ENCODE data around the gene LAMA3.

Gene LAMA3

DNA sequence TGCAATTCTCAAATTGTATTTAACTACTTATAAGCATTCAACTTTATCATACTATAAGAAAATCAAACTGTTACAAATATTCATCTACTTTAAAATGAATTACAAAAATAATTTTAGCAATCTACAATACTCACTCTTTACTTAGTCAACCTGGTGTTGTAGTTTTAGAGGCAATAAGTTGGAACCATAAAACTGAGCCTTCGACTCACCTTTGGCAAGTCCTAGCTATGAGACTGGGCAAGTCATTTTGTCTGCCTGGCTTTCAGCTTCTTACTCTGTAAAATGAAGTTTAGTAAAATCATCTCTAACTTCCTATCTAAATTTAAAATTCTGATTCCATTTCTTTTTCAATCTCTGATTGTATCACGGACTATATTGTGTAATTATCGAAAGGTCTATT lies 161.0 kb downstream of the LAMA3 start:
- Histone ChIP-seq H3K9ac (ENCODE audit: low read length) (no peak overlapping the region), H3K27ac (ENCODE audit: low read length) (no peak overlapping the region), H3K4me1 (ENCODE audit: control insufficient read depth, low read depth, low read length) (peaks cover 8% of the 10 kb centered on the region), H3K9me3 (ENCODE audit: control insufficient read depth, low read depth, low read length) (no peaks in the 10 kb centered on the region), H3K36me3 (ENCODE audit: control insufficient read depth, low read depth, low read length) (no peaks in the 10 kb centered on the region), H3K27me3 (ENCODE audit: control insufficient read depth, insufficient read depth, low read length) (no peaks in the 10 kb centered on the region), H3K4me3 (ENCODE audit: low read length) (no peak overlapping the region)

DNA sequence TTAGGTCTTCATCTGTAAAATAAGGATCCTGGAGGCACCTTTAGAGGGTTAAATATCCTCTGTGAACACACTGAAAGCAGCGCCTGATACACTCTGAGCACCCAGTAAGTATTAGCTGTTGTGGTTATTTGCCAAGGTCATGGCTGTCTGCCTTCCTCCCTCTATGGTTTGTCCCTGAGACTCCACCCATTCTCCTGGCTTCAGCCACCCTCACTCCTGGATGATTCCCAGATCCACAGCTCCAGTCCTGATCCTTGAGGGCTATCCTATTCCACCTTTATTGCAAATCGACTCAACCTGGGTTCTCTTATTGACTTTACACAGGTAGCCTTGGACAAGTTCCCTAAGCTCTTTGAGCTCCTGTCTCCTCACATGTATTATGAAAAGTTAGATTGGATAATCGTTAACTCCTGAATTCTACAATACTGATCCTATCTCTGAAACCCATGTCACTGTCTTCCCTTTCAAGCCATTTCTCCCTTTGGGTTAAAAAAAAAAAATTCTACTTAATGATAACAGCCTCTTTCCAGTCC lies 162.3 kb downstream of the LAMA3 start:
- Histone ChIP-seq H3K9me3 (ENCODE audit: control insufficient read depth, low read depth, low read length) (no peaks in the 10 kb centered on the region), H3K27ac (ENCODE audit: low read length) (no peak overlapping the region), H3K9ac (ENCODE audit: low read length) (no peak overlapping the region), H3K4me3 (ENCODE audit: low read length) (no peak overlapping the region), H3K4me1 (ENCODE audit: control insufficient read depth, low read depth, low read length) (peaks cover 7% of the 10 kb centered on the region), H3K27me3 (ENCODE audit: control insufficient read depth, insufficient read depth, low read length) (no peaks in the 10 kb centered on the region), H3K36me3 (ENCODE audit: control insufficient read depth, low read depth, low read length) (no peaks in the 10 kb centered on the region)

GRCh38 chr18:23852236-23853045 lies 163.2 kb downstream of the LAMA3 start:
- Histone ChIP-seq H3K36me3 (ENCODE audit: control insufficient read depth, low read depth, low read length) (no peaks in the 10 kb centered on the region), H3K27ac (ENCODE audit: low read length) (no peak overlapping the region), H3K4me1 (ENCODE audit: control insufficient read depth, low read depth, low read length) (peaks cover 7% of the 10 kb centered on the region), H3K9ac (ENCODE audit: low read length) (no peak overlapping the region), H3K9me3 (ENCODE audit: control insufficient read depth, low read depth, low read length) (no peaks in the 10 kb centered on the region), H3K27me3 (ENCODE audit: control insufficient read depth, insufficient read depth, low read length) (no peaks in the 10 kb centered on the region), H3K4me3 (ENCODE audit: low read length) (no peak overlapping the region)

DNA sequence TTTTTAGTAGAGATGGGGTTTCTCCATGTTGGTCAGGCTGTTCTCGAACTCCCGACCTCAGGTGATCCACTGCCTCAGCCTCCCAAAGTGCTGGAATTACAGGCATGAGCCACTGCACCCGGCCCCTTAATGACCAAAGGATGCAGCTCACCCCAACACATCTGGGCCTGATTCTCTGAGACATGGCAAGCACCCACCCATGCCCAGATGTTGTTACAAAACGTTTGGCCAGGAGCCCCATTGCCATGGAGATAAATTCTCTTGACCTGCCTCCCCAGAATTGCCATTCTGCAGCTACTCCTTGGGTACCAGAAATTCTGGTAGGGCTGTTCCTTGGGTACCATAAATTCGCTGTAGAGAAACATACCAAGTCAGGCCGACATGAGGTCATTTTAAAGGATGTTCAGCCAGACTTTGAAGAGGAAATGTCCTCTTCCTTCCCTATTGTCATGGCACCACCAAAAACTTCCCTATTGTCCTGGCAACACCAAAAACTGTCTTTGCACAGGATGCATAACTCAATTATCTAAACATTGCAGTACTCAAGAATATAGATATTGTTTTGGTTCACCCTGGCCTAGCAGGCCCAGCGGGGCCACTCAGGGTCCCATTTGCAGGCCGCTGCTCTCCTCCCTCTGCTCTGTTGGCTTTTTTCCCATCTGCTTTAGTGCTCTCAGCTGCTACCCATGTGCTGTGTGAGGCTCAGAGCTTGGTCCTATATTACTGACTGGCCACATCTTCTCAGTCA lies 164.4 kb downstream of the LAMA3 start:
- Histone ChIP-seq H3K4me1 (ENCODE audit: control insufficient read depth, low read depth, low read length) (peaks cover 7% of the 10 kb centered on the region), H3K9ac (ENCODE audit: low read length) (no peak overlapping the region), H3K36me3 (ENCODE audit: control insufficient read depth, low read depth, low read length) (no peaks in the 10 kb centered on the region), H3K4me3 (ENCODE audit: low read length) (no peak overlapping the region), H3K27me3 (ENCODE audit: control insufficient read depth, insufficient read depth, low read length) (no peaks in the 10 kb centered on the region), H3K27ac (ENCODE audit: low read length) (no peak overlapping the region), H3K9me3 (ENCODE audit: control insufficient read depth, low read depth, low read length) (no peaks in the 10 kb centered on the region)

DNA sequence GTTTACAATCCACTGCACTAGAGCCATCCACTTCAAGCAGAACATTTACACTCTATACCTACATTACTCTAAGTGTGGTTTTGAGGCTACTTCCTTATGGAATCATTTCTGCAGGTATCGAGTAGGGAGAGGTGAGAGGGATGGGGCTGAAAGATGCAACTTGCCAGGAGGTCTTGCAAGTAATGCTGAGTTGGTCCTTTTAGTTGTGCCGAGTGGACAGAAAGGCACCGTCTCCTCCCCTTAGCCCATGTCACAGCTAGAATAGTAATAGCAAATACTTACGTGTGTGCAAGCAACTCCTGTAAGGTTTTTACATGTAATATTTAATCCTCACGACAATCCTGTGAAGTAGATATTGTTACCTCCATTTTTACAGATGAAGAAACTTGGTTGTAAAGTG lies 166.5 kb downstream of the LAMA3 start:
- Histone ChIP-seq H3K9ac (ENCODE audit: low read length) (no peak overlapping the region), H3K27ac (ENCODE audit: low read length) (no peak overlapping the region), H3K4me1 (ENCODE audit: control insufficient read depth, low read depth, low read length) (no peaks in the 10 kb centered on the region), H3K4me3 (ENCODE audit: low read length) (no peak overlapping the region), H3K9me3 (ENCODE audit: control insufficient read depth, low read depth, low read length) (no peaks in the 10 kb centered on the region), H3K36me3 (ENCODE audit: control insufficient read depth, low read depth, low read length) (no peaks in the 10 kb centered on the region), H3K27me3 (ENCODE audit: control insufficient read depth, insufficient read depth, low read length) (no peaks in the 10 kb centered on the region)

DNA sequence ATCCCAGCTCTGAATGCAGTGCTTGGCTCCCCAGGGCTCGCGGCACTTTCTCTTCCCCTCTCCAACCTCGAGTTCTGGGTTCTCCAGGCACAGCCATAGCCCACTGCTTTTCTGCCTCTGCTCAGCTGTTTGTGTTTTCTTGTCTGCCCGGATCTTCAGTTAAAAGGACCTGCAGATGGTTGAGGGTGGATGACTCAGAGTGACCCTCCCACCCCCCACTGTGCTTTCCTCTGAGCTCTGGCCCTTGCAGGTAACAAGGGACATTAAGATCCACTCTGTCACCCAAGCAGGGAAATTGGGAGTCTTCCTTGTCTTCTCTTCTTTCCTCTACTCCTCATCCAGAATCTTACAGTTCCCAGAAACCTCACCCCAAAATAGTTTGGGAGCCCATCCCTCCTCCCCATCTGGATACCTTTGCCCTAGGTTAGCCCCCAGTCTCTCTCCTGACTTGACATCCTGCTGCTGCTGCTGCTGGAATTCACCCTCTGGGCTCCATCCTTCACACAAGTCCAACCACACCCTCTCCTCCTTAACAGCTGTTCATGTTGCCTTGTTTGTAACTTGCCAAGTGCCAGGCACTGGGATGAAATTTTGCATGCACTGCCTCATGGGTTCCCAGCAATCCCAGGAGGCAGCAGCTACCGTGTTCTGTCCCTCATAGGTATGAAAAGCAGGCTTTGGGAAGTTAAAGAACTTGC lies 167.4 kb downstream of the LAMA3 start:
- Histone ChIP-seq H3K4me3 (ENCODE audit: low read length) (no peak overlapping the region), H3K36me3 (ENCODE audit: control insufficient read depth, low read depth, low read length) (no peaks in the 10 kb centered on the region), H3K27me3 (ENCODE audit: control insufficient read depth, insufficient read depth, low read length) (no peaks in the 10 kb centered on the region), H3K9me3 (ENCODE audit: control insufficient read depth, low read depth, low read length) (no peaks in the 10 kb centered on the region), H3K4me1 (ENCODE audit: control insufficient read depth, low read depth, low read length) (peaks cover 4% of the 10 kb centered on the region), H3K27ac (ENCODE audit: low read length) (no peak overlapping the region), H3K9ac (ENCODE audit: low read length) (no peak overlapping the region)

DNA sequence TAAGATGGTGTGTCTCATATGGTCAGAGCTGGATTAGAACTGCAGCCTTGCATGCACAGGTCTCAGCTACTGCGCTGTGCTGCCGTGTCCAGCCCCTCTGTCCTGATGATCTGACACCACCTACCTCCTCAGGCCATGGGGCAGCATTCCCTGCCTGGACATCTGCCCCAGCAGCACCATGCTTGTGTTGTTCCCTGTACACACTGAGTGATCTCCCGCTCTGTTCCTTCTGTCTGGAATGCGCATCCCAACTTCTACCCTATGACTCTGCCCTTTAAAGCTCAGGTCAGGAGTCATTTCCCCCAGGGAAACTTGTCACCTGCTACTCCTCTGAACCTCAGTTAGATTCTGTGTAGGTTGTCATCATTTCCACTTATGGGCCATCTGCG lies 167.9 kb downstream of the LAMA3 start:
- H3K9ac ChIP-seq (ENCODE audit: low read length): no peak overlapping the region
- H3K4me1 ChIP-seq (ENCODE audit: control insufficient read depth, low read depth, low read length): peaks cover 10% of the 10 kb centered on the region
- no peaks in the 10 kb centered on the region for H3K9me3 ChIP-seq (ENCODE audit: control insufficient read depth, low read depth, low read length)
- no peaks in the 10 kb centered on the region for H3K27me3 ChIP-seq (ENCODE audit: control insufficient read depth, insufficient read depth, low read length)
- no peak overlapping the region for H3K27ac ChIP-seq (ENCODE audit: low read length)
- no peaks in the 10 kb centered on the region for H3K36me3 ChIP-seq (ENCODE audit: control insufficient read depth, low read depth, low read length)
- no peak overlapping the region for H3K4me3 ChIP-seq (ENCODE audit: low read length)

DNA sequence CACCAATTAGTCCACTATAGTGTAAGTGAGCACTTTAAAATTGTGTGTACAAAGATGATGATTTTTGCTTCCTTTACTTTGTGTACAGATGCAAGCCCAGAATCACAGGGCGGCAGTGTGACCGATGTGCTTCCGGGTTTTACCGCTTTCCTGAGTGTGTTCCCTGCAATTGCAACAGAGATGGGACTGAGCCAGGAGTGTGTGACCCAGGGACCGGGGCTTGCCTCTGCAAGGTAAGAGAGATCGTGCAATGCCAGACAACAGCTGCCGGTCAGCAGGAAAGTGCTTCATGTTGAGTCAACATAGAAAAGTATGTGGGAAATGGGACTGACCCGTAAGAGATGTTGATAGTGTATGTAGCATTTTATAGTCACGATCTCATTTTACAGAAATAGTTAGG lies 168.5 kb downstream of the LAMA3 start:
- Histone ChIP-seq H3K36me3 (ENCODE audit: control insufficient read depth, low read depth, low read length) (no peaks in the 10 kb centered on the region), H3K27ac (ENCODE audit: low read length) (no peak overlapping the region), H3K9me3 (ENCODE audit: control insufficient read depth, low read depth, low read length) (no peaks in the 10 kb centered on the region), H3K4me1 (ENCODE audit: control insufficient read depth, low read depth, low read length) (peaks cover 16% of the 10 kb centered on the region), H3K4me3 (ENCODE audit: low read length) (no peak overlapping the region), H3K9ac (ENCODE audit: low read length) (no peak overlapping the region), H3K27me3 (ENCODE audit: control insufficient read depth, insufficient read depth, low read length) (no peaks in the 10 kb centered on the region)

DNA sequence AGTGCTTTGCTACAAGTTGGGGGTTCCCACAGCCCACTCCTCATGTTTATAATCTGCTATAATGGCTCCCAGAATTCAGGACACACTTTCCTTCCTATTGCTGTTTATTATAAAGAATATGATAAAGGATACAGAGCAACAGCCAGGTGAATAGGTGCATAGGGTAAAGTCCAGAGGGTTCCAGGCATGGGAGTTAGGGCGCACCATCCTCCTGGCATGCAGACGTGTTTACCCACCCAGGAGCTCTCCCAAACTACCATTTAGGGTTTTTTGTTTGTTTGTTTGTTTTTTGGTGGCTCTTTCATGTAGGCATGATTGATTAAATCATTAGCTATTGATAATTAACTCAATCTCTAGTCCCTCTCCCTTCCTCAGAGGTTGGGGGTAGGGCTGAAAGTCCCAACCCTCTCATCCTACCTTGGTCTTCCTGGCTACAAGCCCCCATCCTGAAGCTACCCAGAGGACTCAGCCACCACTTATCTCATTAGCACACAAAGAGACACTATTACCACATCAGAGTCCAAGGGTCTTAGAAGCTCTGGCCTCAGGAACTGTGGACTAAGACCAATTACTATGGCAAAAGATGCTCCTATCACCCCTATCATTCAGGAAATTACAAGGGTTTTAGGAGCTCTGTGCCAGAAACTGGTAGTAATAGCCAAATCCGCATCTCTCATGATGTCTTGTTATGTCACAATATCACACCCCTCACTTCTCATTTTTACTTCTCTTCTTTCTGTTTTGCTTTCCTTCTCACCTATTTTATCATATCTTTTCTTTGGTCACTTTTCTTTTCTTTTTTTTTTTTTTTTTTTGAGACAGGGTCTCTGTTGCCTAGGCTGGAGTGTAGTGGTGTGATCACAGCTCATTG lies 170.4 kb downstream of the LAMA3 start:
- H3K27ac ChIP-seq (ENCODE audit: low read length): no peak overlapping the region
- H3K27me3 ChIP-seq (ENCODE audit: control insufficient read depth, insufficient read depth, low read length): no peaks in the 10 kb centered on the region
- no peaks in the 10 kb centered on the region for H3K9me3 ChIP-seq (ENCODE audit: control insufficient read depth, low read depth, low read length)
- H3K9ac ChIP-seq (ENCODE audit: low read length): no peak overlapping the region
- no peaks in the 10 kb centered on the region for H3K36me3 ChIP-seq (ENCODE audit: control insufficient read depth, low read depth, low read length)
- H3K4me1 ChIP-seq (ENCODE audit: control insufficient read depth, low read depth, low read length): peaks cover 16% of the 10 kb centered on the region
- H3K4me3 ChIP-seq (ENCODE audit: low read length): no peak overlapping the region

DNA sequence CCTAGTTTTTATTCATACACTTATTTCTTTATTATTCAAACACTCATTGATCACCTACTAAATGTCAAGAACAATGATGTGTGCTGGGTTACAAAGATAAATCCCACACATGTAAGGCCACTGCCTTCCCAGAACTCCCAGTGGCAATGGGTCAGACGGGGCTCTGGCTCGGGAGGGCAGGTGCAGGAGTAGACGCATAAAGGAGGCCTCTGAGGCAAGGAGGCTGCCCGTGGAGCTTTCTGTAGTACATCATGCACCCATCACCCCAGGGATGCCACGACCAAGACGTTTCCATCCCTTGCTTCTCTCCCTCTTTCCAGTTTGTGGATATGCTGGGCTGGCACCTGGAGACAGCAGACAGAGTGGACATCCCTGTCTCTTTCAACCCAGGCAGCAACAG lies 172.1 kb downstream of the LAMA3 start:
- H3K4me3 ChIP-seq (ENCODE audit: low read length): no peak overlapping the region
- no peak overlapping the region for H3K27ac ChIP-seq (ENCODE audit: low read length)
- peaks cover 16% of the 10 kb centered on the region for H3K4me1 ChIP-seq (ENCODE audit: control insufficient read depth, low read depth, low read length)
- no peaks in the 10 kb centered on the region for H3K36me3 ChIP-seq (ENCODE audit: control insufficient read depth, low read depth, low read length)
- H3K9ac ChIP-seq (ENCODE audit: low read length): no peak overlapping the region
- H3K9me3 ChIP-seq (ENCODE audit: control insufficient read depth, low read depth, low read length): no peaks in the 10 kb centered on the region
- H3K27me3 ChIP-seq (ENCODE audit: control insufficient read depth, insufficient read depth, low read length): no peaks in the 10 kb centered on the region
